Raji (cell line): ENCODE results near the gene DPM3.
A peak's percentile ranks its signal among the peaks of the same experiment; 100 is the strongest.

Experiments used
- POLR2A ChIP-seq: IDR thresholded peaks from 2 replicates; pipeline ENCODE4 v1.6.1; 2011; ENCODE audit warnings: low read depth, low read length, control low read depth; ENCODE audit not compliant: insufficient read depth

The DPM3 gene

GRCh38 chr1:155139895-155140629 lies at the start of gene DPM3:
TSS of gene DPM3 (minus strand) at chr1:155140531. CDS start at chr1:155140240, 291 bp downstream.
- peak; percentile 90 for TF ChIP-seq POLR2A

GRCh38 chr1:155188268-155188667 lies 47.9 kb upstream of the DPM3 start:
- TF ChIP-seq POLR2A, result no peak

- TF ChIP-seq POLR2A, result no peak
Measured at GRCh38 chr1:155187456-155187891, 47.1 kb upstream of the DPM3 start.

GRCh38 chr1:155186794-155187455 lies 46.6 kb upstream of the DPM3 start:
- no peak for TF ChIP-seq POLR2A

GRCh38 chr1:155186067-155186793 lies 45.9 kb upstream of the DPM3 start:
- no peak for TF ChIP-seq POLR2A

GRCh38 chr1:155185783-155186066 lies 45.4 kb upstream of the DPM3 start:
- TF ChIP-seq POLR2A, result no peak

GRCh38 chr1:155184835-155185782 lies 44.8 kb upstream of the DPM3 start:
- 0 out of 2 replicates have a peak, but pooled peaks have one; percentile 3 for TF ChIP-seq POLR2A

- no peak for TF ChIP-seq POLR2A
Measured at GRCh38 chr1:155184351-155184811, 44.0 kb upstream of the DPM3 start.

GRCh38 chr1:155183775-155184221 lies 43.5 kb upstream of the DPM3 start:
- no peak for TF ChIP-seq POLR2A

- no peak for TF ChIP-seq POLR2A
Measured at GRCh38 chr1:155182052-155182550, 41.8 kb upstream of the DPM3 start.

- TF ChIP-seq POLR2A, result no peak
Measured at GRCh38 chr1:155181371-155182051, 41.2 kb upstream of the DPM3 start.

GRCh38 chr1:155179112-155180031 lies 39.0 kb upstream of the DPM3 start:
- TF ChIP-seq POLR2A, result no peak
